Gastroesophageal sphincter (tissue), 4 donors: Measurements from ENCODE around the gene FAR2. TPM values are rescaled to one million over a fixed set of nuclear protein-coding genes. Genes with fewer than 3 reads are reported as not detected.

ENCODE experiments used
- ATAC-seq: fragments of 150-250 bp; one replicate; pipeline ENCODE4 v1.9.1; 2016; ENCODE audit warnings: mild to moderate bottlenecking, moderate library complexity
- H3K27ac ChIP-seq, 4 donors: fragments of 200-600 bp; sonication (generic) in 3 of 4; 1 replicate in 3 of 4; 2 replicates in 1 of 4; pipeline ENCODE4 v1.5.1; 2016 to 2019
- H3K27me3 ChIP-seq: fragments of 200-600 bp; sonication (generic); one replicate; pipeline ENCODE4 v1.5.1; 2019
- H3K36me3 ChIP-seq, 2 donors: fragments of 200-600 bp; sonication (generic); one replicate each; pipeline ENCODE4 v1.5.1; 2019; ENCODE audit warnings: control low read depth in 1 of 2
- H3K4me1 ChIP-seq, 3 donors: fragments of 200-600 bp; sonication (generic); 1 replicate in 2 of 3; 2 replicates in 1 of 3; pipeline ENCODE4 v1.5.1; 2016 to 2019; ENCODE audit warnings: control low read depth in 2 of 3
- H3K4me3 ChIP-seq, 2 donors: fragments of 200-600 bp; sonication (generic); one replicate each; pipeline ENCODE4 v1.5.1; 2019; ENCODE audit warnings: mild to moderate bottlenecking in 1 of 2, moderate library complexity in 1 of 2
- H3K9me3 ChIP-seq, 3 donors: fragments of 200-600 bp; sonication (generic); one replicate each; pipeline ENCODE4 v1.5.1; 2017 to 2019; ENCODE audit warnings: control low read depth in 2 of 3
- CTCF ChIP-seq, 4 experiments: fragments of 200-600 bp in 2 of 4; fragments of 450-650 bp in 2 of 4; sonication (generic) in 1 of 4; IDR thresholded peaks; one replicate each; pipeline ENCODE4 v1.5.1; 2017 to 2019; ENCODE audit warnings: antibody characterized with exemption in 4 of 4, mild to moderate bottlenecking in 2 of 4, moderate library complexity in 2 of 4
- EP300 ChIP-seq: sonication (generic); formaldehyde crosslinking; IDR thresholded peaks from one replicate; pipeline ENCODE4 v1.6.1; 2017; ENCODE audit warnings: antibody characterized with exemption, mild to moderate bottlenecking
- POLR2A ChIP-seq, 2 donors: fragments of 450-650 bp; IDR thresholded peaks; one replicate each; pipeline ENCODE4 v1.6.1; 2017; ENCODE audit warnings: antibody characterized with exemption in 2 of 2, mild to moderate bottlenecking in 2 of 2, moderate library complexity in 1 of 2
- POLR2AphosphoS5 ChIP-seq: sonication (generic); formaldehyde crosslinking; IDR thresholded peaks from one replicate; pipeline ENCODE4 v1.6.1; 2017; ENCODE audit warnings: antibody characterized with exemption
- WGBS, 2 donors: methylation state at CpG; one replicate each; pipeline ENCODE4 v1.1.5; 2018; ENCODE audit warnings: low coverage in 1 of 2; 5-methylcytosine and 5-hydroxymethylcytosine counted together
- total RNA-seq, 4 donors: library from RNA; depleted of rRNA; stranded (reverse); fragments of >200 nt; gene quantifications; one replicate each; pipeline ENCODE4 v1.1.0, GENCODE V29; 2016

The FAR2 gene
- total RNA-seq, 4 donors from 2014 or later = 8.8 to 15.8 (median 11.9) TPM

- Histone ChIP-seq H3K27me3 (no peaks in the 10 kb centered on the region), H3K4me3 (peak overlapping the region; percentile 75 to 80), H3K36me3 (no peaks in the 10 kb centered on the region), H3K9me3 (no peaks in the 10 kb centered on the region), H3K27ac (peak overlapping the region; percentile 56 to 86 (median 86)), H3K4me1 (peaks cover 0 to 26% (median 4%) of the 10 kb centered on the region in 3 donors)
- ATAC-seq = no peak
- no peak for TF ChIP-seq POLR2A (IDR thresholded peaks at IDR 0.05)
- TF ChIP-seq CTCF (IDR thresholded peaks at IDR 0.05) = no peak
- TF ChIP-seq POLR2AphosphoS5 = no peak
- TF ChIP-seq EP300 = no peak
- WGBS, 2 donors = 13 to 24% methylated on average over 11 to 12 of the region's 14 CpGs
These were observed 1.1 kb upstream of the FAR2 start for GRCh38 chr12:29147731-29148595.

DNA sequence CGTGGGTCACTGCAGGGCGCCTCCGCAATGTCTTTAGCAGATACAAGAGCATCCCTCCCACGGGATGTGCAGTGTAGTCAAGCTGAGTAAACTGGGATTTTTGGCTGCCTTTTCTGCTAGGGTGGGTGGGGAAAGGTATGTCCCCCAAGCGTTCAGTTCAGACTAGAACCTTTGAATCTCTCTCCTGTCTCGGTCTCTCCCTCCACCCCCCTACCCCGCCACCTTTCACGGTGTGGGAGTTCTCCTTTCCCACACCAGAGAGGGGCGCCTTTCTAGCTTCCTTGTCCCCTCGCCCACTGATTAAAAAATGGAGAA is 525 bp upstream of the FAR2 start:
- peak overlapping the region; percentile 56 to 86 (median 86) for H3K27ac ChIP-seq
- TF ChIP-seq EP300 = no peak
- no peak for TF ChIP-seq CTCF (IDR thresholded peaks at IDR 0.05)
- no peak for TF ChIP-seq POLR2AphosphoS5
- no peak for TF ChIP-seq POLR2A (IDR thresholded peaks at IDR 0.05)
- peak; percentile 16 for ATAC-seq

GRCh38 chr12:29149691-29150281 is 708 bp downstream of the FAR2 start:
- peak; percentile 14 for ATAC-seq
- Histone ChIP-seq H3K27ac (peak overlapping the region; percentile 56 to 86 (median 86)), H3K36me3 (no peaks in the 10 kb centered on the region), H3K27me3 (no peaks in the 10 kb centered on the region), H3K9me3 (no peaks in the 10 kb centered on the region), H3K4me1 (peaks cover 0 to 33% (median 6%) of the 10 kb centered on the region in 3 donors), H3K4me3 (peak overlapping the region; percentile 75 to 80)
- 27 to 60% methylated on average over 1 to 3 of the region's 34 CpGs for WGBS, 2 donors
- TF ChIP-seq CTCF (IDR thresholded peaks at IDR 0.05) (no peak), EP300 (no peak), POLR2A (IDR thresholded peaks at IDR 0.05) (no peak), POLR2AphosphoS5 (no peak)

More for the DNA sequence above, 525 bp upstream of the FAR2 start:
- 0% methylated on average over 2 of the region's 10 CpGs; no CpG with 5 or more reads in 1 of the 2 donors for WGBS, 2 donors
- Histone ChIP-seq H3K36me3 (no peaks in the 10 kb centered on the region), H3K9me3 (no peaks in the 10 kb centered on the region), H3K4me1 (peaks cover 0 to 32% (median 6%) of the 10 kb centered on the region in 3 donors), H3K27me3 (no peaks in the 10 kb centered on the region), H3K4me3 (peak overlapping the region; percentile 75 to 80)

GRCh38 chr12:29150462-29150861 is 1.4 kb downstream of the FAR2 start:
- H3K27me3 ChIP-seq = no peaks in the 10 kb centered on the region
- peak overlapping the region in 1 of 4 donors; percentile 86 for H3K27ac ChIP-seq
- TF ChIP-seq POLR2A (IDR thresholded peaks at IDR 0.05) = no peak
- no peak for TF ChIP-seq EP300
- no peak for TF ChIP-seq POLR2AphosphoS5
- TF ChIP-seq CTCF (IDR thresholded peaks at IDR 0.05) = no peak
- 86 to 100% methylated on average over 6 to 7 of the region's 7 CpGs for WGBS, 2 donors
- no peak for ATAC-seq
- no peaks in the 10 kb centered on the region for H3K9me3 ChIP-seq
- no peaks in the 10 kb centered on the region for H3K36me3 ChIP-seq
- H3K4me3 ChIP-seq = peak overlapping the region in 1 of 2 donors; percentile 80
- H3K4me1 ChIP-seq = peaks cover 0 to 33% (median 6%) of the 10 kb centered on the region in 3 donors
